Measurements from ENCODE around the gene AP2A1.
A peak's percentile ranks its signal among the peaks of the same experiment; 100 is the strongest.
"Not testable (repeated sequence)": the region's sequence is repeated elsewhere in the genome, so short reads cannot be mapped to it uniquely, and the experiment has no call there.

AP2A1 gene

GRCh38 chr19:49766930-49767299 is at the start of gene AP2A1:
Gene AP2A1 (plus strand): TSS chr19:49767001. CDS start chr19:49767134, 133 bp downstream.
- no peak for DNase-seq (ENCODE audit: low spot score)

GRCh38 chr19:49718511-49718910 is 48.3 kb upstream of the AP2A1 start:
- DNase-seq (ENCODE audit: low spot score): no peak

GRCh38 chr19:49718991-49719390 is 47.8 kb upstream of the AP2A1 start:
- DNase-seq (ENCODE audit: low spot score): no peak

GRCh38 chr19:49719420-49719819 is 47.4 kb upstream of the AP2A1 start:
- DNase-seq (ENCODE audit: low spot score): not testable (repeated sequence)

DNA sequence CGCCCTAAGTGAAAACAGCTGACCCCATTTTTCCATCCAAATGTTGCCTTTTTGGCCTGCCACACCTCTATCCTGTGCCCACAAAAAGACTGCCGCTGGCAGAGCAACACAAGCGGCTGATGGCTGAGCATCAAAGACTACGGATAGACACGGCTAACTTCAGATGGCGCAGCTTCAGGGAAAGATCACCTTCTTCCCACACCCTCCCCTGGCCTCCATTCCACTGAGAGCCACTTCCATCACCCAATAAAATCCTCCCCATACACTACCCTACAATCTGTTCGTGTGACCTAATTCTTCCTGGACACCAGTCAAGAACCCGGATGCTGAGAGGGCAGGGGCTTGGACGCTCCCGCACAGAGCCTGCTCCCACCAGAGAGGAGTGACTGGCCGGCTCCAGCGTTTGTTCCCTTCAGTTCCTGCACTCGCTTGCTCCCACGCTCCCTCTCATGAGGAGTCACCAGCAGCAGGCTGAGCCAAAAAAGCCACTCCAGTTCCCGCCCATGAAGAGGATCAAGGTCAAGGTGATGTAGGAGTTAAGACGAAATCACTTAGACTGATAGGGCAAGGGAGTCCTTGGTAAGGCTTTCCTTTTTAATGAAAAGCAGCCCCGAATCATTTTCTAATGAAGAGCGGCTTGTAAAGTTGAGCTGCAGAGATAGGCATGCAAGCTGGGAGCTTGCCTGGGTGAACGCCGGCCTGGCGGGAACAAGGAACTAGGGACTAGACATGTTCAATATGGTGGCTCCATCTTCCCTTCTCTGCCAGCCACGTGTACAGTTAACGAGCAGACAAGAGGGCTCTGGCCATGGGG is 39.4 kb upstream of the AP2A1 start:
- no peak for DNase-seq (ENCODE audit: low spot score)

DNA sequence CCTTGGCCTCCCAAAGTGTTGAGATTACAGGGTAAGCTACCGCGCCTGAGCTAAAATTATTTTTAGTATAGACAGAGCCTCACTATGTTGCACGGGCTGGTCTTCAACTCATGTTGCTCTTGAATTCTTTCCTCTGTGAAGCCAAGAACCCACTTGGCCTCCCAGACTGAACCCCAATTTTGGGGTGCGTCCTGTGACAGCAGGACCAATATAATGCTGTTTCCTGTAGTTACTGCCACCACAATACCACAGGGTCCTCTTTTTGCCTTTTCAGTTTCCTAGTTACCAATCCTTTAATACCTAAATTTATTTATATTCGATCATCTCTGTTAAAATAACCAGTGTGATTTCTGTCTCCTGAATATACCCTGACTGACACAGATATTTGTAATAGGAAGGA is 36.6 kb upstream of the AP2A1 start:
- no peak for DNase-seq (ENCODE audit: low spot score)

GRCh38 chr19:49738268-49738667 is 28.5 kb upstream of the AP2A1 start:
- DNase-seq (ENCODE audit: low spot score): no peak

DNA sequence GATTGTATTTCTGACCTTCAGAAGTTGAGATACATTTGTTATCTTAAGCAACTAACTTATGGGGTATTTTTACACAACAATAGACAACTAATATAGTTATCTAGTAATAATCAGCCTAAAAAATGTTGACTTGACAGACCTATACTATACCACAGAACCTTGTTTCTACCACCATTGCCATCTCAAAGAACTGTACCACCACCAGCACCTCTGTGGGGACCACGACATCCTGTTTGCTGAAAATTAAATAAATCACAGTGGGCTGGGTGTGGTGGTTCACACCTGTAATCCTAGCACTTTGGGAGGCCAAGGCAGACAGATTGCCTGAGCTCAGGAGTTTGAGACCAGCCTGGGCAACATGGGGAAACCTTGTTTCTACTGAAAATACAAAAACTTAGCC is 27.7 kb upstream of the AP2A1 start:
- DNase-seq (ENCODE audit: low spot score): no peak

DNA sequence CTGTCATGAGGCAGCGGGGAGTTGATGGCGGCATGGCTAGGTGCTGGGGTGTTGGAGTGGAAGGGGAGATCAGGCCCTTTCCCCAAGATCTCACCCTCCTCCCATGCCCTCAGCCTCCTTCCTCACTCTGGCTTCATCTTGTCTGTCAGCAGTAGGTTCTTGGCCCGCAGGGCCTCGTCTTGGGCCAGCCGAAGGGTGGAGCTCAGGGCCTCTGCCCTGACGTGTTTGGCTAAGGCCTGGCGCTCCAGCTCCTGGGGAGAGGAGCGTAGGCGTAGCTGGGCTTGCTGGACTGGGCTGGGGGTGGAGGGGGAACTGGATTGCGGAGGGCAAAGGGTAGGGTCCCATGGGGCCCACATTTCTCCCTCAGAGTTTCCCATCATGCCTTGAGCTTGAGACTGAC is 26.9 kb upstream of the AP2A1 start:
- no peak for DNase-seq (ENCODE audit: low spot score)

DNA sequence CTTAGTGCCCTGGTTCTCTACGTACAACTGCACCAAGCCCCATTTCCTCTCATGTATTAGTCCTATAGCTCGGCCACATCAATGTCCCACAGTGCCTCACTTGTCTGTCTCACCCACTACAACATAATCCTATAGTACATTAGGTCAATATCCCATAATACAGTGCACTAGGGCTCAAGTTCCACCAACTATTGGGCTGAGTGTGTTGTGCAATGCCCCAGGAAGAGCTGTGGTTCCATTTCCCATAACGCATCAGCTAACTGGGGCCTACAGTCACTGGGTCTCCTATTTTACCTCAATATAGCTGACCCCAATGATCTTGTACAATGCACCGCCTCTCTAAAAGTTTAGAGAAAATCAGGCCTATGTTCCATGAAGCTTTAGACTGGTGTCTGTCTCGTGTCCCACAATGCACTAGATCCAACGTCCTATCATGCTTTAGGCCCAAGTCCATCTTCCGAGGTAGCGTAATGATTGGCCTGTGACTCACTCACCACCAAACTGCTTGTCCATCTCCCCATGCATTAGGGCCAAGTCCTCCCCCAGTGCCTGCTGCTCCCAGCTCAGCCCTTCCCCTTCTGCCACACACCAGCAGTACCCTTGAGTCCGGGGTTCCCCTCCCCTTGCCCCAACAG is 25.5 kb upstream of the AP2A1 start:
- DNase-seq (ENCODE audit: low spot score): no peak

GRCh38 chr19:49744946-49745381 is 21.8 kb upstream of the AP2A1 start:
- DNase-seq (ENCODE audit: low spot score): no peak

GRCh38 chr19:49746206-49746958 is 20.4 kb upstream of the AP2A1 start:
- DNase-seq (ENCODE audit: low spot score): peak; percentile 79

DNA sequence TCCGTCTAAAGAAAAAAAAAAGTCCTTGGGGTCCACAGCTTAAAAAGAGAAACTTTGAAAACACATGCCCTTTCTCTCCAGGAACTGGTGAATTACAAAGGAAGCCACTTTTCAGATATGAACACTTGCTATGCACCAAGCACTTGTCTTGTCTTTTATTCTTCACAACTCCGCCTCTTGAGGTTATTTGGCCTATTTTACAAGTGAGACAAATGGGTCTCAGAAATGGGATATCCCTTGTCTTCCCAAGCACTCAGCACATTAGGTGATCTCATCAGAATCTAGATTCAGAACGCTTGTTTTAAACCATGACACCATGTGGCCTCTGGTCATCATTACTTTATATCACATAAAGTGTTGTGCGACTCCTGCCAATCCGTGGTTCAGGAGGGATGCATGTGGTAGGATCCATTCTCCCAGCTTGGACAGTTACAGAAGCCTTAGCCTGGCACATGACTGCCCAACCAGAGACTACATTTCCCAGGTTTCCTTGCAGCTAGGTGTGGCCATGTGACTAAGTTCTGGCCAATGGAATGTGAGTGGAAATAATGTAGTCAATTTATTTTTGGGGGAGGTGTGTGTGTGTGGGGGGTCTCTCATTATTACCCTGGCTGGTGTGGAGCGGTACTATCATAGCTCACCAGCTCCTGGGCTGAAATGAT is 17.6 kb upstream of the AP2A1 start:
- DNase-seq (ENCODE audit: low spot score): no peak

DNA sequence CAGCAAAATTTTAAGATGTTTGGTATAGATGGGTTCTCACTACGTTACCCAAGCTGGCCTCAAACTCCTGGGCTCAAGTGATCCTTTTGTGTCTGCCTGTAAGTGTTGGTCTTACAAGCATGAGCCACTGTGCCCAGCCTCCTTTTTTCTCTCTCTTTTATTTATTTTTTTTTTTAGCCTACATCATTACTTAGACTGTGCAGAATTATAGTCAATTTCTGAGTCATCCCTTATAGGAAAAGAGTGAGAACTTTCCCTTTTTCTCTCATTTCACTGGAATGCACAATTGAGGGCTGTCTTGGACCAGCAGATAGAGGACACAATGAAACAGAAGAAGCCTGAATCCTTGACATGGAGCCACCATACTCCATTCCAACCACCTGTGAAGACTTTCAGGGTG is 17.0 kb upstream of the AP2A1 start:
- no peak for DNase-seq (ENCODE audit: low spot score)

GRCh38 chr19:49752701-49753100 is 14.1 kb upstream of the AP2A1 start:
- DNase-seq (ENCODE audit: low spot score): no peak

GRCh38 chr19:49755956-49756355 is 10.8 kb upstream of the AP2A1 start:
- DNase-seq (ENCODE audit: low spot score): no peak

DNA sequence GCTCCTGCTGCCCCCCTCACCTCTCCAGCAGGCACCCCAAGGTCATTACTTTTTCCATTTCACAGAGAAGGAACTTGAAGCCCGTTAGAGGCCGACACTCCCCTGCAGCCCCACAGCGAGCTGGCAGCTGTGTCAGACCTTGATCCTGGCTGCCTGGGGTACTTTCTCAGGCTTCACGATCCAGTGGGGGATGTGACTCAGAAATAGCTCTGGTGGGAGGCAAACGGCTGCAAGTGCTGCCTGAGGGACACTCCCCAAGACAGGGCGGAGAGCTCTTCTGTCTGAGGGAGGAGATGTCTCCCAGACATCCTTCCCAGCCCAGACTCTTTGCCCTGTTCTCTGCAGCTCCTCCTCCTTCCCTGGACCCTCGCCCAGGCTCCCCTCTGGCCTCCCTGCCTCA is 8.5 kb upstream of the AP2A1 start:
- no peak for DNase-seq (ENCODE audit: low spot score)

GRCh38 chr19:49761249-49761624 is 5.6 kb upstream of the AP2A1 start:
- no peak for DNase-seq (ENCODE audit: low spot score)

GRCh38 chr19:49761625-49762311 is 5.0 kb upstream of the AP2A1 start:
- no peak for DNase-seq (ENCODE audit: low spot score)

DNA sequence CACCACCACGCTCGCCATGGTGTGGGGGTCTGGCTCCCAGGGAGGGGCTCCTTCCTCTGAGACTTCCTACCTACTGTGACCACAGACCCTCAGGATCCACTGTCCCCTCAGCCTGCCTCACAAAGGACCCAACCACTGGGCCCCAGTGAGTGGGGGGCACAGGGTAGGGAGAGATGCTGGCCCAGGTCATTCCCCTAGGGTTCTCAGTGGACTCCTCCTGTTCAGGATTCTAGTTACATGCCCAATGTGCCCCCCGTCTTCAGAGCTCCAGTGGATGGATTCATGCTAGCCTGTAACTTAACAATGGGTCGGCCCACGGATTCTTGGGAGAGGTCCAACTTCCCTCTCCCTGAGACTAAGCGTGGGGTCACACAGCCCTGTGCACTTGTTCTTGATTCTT is 3.6 kb upstream of the AP2A1 start, which contains the start of gene TSKS:
TSS of gene TSKS (minus strand) at position 77 of the 400 bp plus-strand sequence. CDS start at position 18, 59 bp downstream.
- no peak for DNase-seq (ENCODE audit: low spot score)

GRCh38 chr19:49764341-49764740 is 2.5 kb upstream of the AP2A1 start:
- no peak for DNase-seq (ENCODE audit: low spot score)
